Panc1 (cell line): ENCODE results near the gene DOCK1. TPM values are rescaled to one million over a fixed set of nuclear protein-coding genes. Genes with fewer than 3 reads are reported as not detected.

ENCODE experiments used
- ATAC-seq: fragments of 200-7000 bp; cut with Tn5 transposase; 2 replicates; pipeline ENCODE4 v1.9.1; 2020; ENCODE audit warnings: mild to moderate bottlenecking, moderate library complexity
- BruUV-seq: library from RNA; stranded (reverse); fragments of 400-500 nt; replicated peaks from 2 replicates; lab custom pipeline; 2021; lab: Mats Ljungman, UMichigan
- CTCF ChIA-PET: fragments of 300-600 bp; sonication (Branson Sonifier 250); formaldehyde crosslinking; loops from one replicate; lab custom pipeline; 2022; ENCODE audit warnings: antibody characterized with exemption; lab: Charles Lee
- POLR2A ChIA-PET: fragments of 300-600 bp; sonication (Branson Sonifier 250); formaldehyde crosslinking; loops from one replicate; lab custom pipeline; 2022; ENCODE audit warnings: antibody characterized with exemption; lab: Charles Lee
- DNase-seq: peaks from one replicate; pipeline ENCODE4 v3.0.0-alpha.2; 2010; ENCODE audit warnings: low read depth, low spot score
- H3K27ac ChIP-seq: 2 replicates; pipeline ENCODE4 v1.5.1; 2011; ENCODE audit warnings: mild to moderate bottlenecking, low read length, inconsistent platforms
- H3K27me3 ChIP-seq: fragments of 200-500 bp; sonication (Bioruptor generic); 2 replicates; pipeline ENCODE4 v1.6.0; 2014; ENCODE audit warnings: low read length, inconsistent platforms; ENCODE audit not compliant: control insufficient read depth, insufficient read depth
- H3K36me3 ChIP-seq: fragments of 200-500 bp; sonication (Bioruptor generic); 2 replicates; pipeline ENCODE4 v1.5.1; 2014; ENCODE audit warnings: inconsistent platforms, mild to moderate bottlenecking, low read length, moderate library complexity; ENCODE audit not compliant: control insufficient read depth, insufficient read depth
- H3K4me1 ChIP-seq: 2 replicates; pipeline ENCODE4 v1.5.1; 2011; ENCODE audit warnings: inconsistent platforms, mild to moderate bottlenecking, low read length, moderate library complexity; ENCODE audit not compliant: control insufficient read depth, insufficient read depth
- H3K4me3 ChIP-seq, 2 experiments: 2 replicates each; pipeline ENCODE4 v1.5.1; 2011 to 2012; ENCODE audit warnings: low read depth in 2 of 2, low read length in 2 of 2, mild to moderate bottlenecking in 2 of 2, inconsistent platforms in 1 of 2, moderate library complexity in 1 of 2
- H3K9me3 ChIP-seq: fragments of 200-500 bp; sonication (Bioruptor generic); 2 replicates; pipeline ENCODE4 v1.5.1; 2014; ENCODE audit warnings: low read depth, mild to moderate bottlenecking, inconsistent platforms, low read length, moderate library complexity; ENCODE audit not compliant: control insufficient read depth, insufficient read depth
- CTCF ChIP-seq: fragments of 450-650 bp; IDR thresholded peaks from 2 replicates; pipeline ENCODE4 v1.5.1; 2017; ENCODE audit warnings: mild to moderate bottlenecking
- POLR2AphosphoS5 ChIP-seq: IDR thresholded peaks from 2 replicates; pipeline ENCODE4 v1.6.1; 2012; ENCODE audit warnings: mild to moderate bottlenecking, low read depth, low read length, moderate library complexity
- SIN3A ChIP-seq: IDR thresholded peaks from 2 replicates; pipeline ENCODE4 v1.6.1; 2012; ENCODE audit warnings: low read depth, mild to moderate bottlenecking, low read length, moderate library complexity, borderline replicate concordance; ENCODE audit not compliant: insufficient read depth
- TCF7L2 ChIP-seq: IDR thresholded peaks from 2 replicates; pipeline ENCODE4 v1.6.1; 2011; ENCODE audit warnings: mild to moderate bottlenecking, low read depth, low read length, inconsistent platforms
- in situ Hi-C: cut with HindIII; loops from 2 replicates; pipeline ENCODE4 v1.10.0; 2016; ENCODE audit warnings: low sequenced_read_pairs, low pct_unique_long_range_greater_than_20kb
- intact Hi-C: fragments of 100-400 bp; cut with micrococcal nuclease; formaldehyde crosslinking; loops from one replicate; pipeline ENCODE4 v1.10.0; 2022; ENCODE audit not compliant: unreplicated experiment
- total RNA-seq: library from RNA; stranded (reverse); gene quantifications from one replicate; pipeline ENCODE4 v1.2.1, GENCODE V29; 2021; ENCODE audit not compliant: unreplicated experiment
- TF ChIP-seq, protein P1 (sequence below), 2 experiments: IDR thresholded peaks; 2 replicates each; pipeline ENCODE4 v1.6.1; 2011 to 2012; ENCODE audit warnings: low read depth in 2 of 2, control low read depth in 1 of 2, low read length in 1 of 2, mild to moderate bottlenecking in 1 of 2, moderate library complexity in 1 of 2; ENCODE audit not compliant: insufficient read depth in 1 of 2

DOCK1 gene
- total RNA-seq, 1 experiment from 2014 or later = 67.6 TPM

- H3K27ac ChIP-seq = no peak overlapping the region
- no peak overlapping the region for H3K4me3 ChIP-seq
- POLR2A ChIA-PET = no interaction called here
- CTCF ChIA-PET = no interaction called here
- in situ Hi-C loops (no loop called here), intact Hi-C loops (no loop called here)
- no TSS peak for BruUV-seq
- H3K36me3 ChIP-seq = no peaks in the 10 kb centered on the region
- DNase-seq (no peak), ATAC-seq (no peak)
- no peaks in the 10 kb centered on the region for H3K4me1 ChIP-seq
- TF ChIP-seq SIN3A (no peak), POLR2AphosphoS5 (no peak), TCF7L2 (no peak), CTCF (no peak)
- TF ChIP-seq, protein P1, sequence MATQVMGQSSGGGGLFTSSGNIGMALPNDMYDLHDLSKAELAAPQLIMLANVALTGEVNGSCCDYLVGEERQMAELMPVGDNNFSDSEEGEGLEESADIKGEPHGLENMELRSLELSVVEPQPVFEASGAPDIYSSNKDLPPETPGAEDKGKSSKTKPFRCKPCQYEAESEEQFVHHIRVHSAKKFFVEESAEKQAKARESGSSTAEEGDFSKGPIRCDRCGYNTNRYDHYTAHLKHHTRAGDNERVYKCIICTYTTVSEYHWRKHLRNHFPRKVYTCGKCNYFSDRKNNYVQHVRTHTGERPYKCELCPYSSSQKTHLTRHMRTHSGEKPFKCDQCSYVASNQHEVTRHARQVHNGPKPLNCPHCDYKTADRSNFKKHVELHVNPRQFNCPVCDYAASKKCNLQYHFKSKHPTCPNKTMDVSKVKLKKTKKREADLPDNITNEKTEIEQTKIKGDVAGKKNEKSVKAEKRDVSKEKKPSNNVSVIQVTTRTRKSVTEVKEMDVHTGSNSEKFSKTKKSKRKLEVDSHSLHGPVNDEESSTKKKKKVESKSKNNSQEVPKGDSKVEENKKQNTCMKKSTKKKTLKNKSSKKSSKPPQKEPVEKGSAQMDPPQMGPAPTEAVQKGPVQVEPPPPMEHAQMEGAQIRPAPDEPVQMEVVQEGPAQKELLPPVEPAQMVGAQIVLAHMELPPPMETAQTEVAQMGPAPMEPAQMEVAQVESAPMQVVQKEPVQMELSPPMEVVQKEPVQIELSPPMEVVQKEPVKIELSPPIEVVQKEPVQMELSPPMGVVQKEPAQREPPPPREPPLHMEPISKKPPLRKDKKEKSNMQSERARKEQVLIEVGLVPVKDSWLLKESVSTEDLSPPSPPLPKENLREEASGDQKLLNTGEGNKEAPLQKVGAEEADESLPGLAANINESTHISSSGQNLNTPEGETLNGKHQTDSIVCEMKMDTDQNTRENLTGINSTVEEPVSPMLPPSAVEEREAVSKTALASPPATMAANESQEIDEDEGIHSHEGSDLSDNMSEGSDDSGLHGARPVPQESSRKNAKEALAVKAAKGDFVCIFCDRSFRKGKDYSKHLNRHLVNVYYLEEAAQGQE (IDR thresholded peaks at IDR 0.05; ENCODE audit: insufficient read depth in 1 of 2, low read depth in 2 of 2, low read length in 1 of 2) = no peak
- H3K27me3 ChIP-seq = no peaks in the 10 kb centered on the region
- no peaks in the 10 kb centered on the region for H3K9me3 ChIP-seq
Measured at GRCh38 chr10:127318396-127318795, 413.2 kb downstream of the DOCK1 start.

DNA sequence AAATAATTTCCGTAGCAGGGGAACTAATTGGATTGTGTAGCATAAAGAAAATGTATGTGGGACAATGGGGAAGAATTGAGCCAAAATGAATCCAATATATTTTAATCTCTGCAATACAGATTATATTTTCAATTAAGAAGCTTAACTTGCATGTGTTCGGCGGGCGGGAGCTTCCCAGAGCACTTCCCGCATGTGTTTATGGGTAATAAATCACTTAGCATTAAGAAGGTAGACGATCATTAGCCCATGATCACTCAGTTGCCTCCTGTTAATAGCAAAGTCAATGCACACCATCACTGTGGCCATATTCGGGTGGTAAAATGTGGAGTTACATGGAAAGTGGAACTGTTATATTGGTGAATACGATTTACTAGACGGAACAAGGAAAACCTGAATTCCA lies 414.0 kb downstream of the DOCK1 start:
- in situ Hi-C loops (no loop called here), intact Hi-C loops (no loop called here)
- BruUV-seq = no TSS peak
- TF ChIP-seq, protein P1 (IDR thresholded peaks at IDR 0.05; ENCODE audit: insufficient read depth in 1 of 2, low read depth in 2 of 2, low read length in 1 of 2) = no peak
- no peak for TF ChIP-seq SIN3A
- no peak for TF ChIP-seq POLR2AphosphoS5
- TF ChIP-seq CTCF = no peak
- no peak for TF ChIP-seq TCF7L2
- Histone ChIP-seq H3K4me3 (no peak overlapping the region), H3K4me1 (no peaks in the 10 kb centered on the region), H3K9me3 (no peaks in the 10 kb centered on the region), H3K36me3 (no peaks in the 10 kb centered on the region), H3K27me3 (no peaks in the 10 kb centered on the region), H3K27ac (no peak overlapping the region)
- DNase-seq (no peak), ATAC-seq (no peak)
- ChIA-PET CTCF (no interaction called here), POLR2A (no interaction called here)
